GM23248 (cell line): ENCODE data around the gene ENG.

Experiments used
- EZH2 ChIP-seq: fragments of 200-600 bp; sonication (generic); IDR thresholded peaks from 2 replicates; pipeline ENCODE4 v1.6.1; 2018; ENCODE audit warnings: antibody characterized with exemption, mild to moderate bottlenecking; ENCODE audit not compliant: insufficient read depth, poor library complexity, severe bottlenecking
- EZH2phosphoT487 ChIP-seq: fragments of 200-600 bp; sonication (generic); IDR thresholded peaks from 2 replicates; pipeline ENCODE4 v1.6.1; 2018; ENCODE audit warnings: antibody characterized with exemption, moderate library complexity, mild to moderate bottlenecking, low read depth; ENCODE audit not compliant: insufficient read depth

- TF ChIP-seq EZH2, result no peak
- TF ChIP-seq EZH2phosphoT487, result no peak
Observed at GRCh38 chr9:127890053-127890452, 35.6 kb upstream of the ENG start.
